MCF 10A (cell line): ENCODE data around the gene RNU6-7. TPM values are rescaled to one million over a fixed set of nuclear protein-coding genes. Genes with fewer than 3 reads are reported as not detected.
A peak's percentile ranks its signal among the peaks of the same experiment; 100 is the strongest.

ENCODE experiments used
- BruUV-seq: library from RNA; stranded (reverse); fragments of 400-500 nt; replicated peaks from 2 replicates; lab custom pipeline; 2021; lab: Mats Ljungman, UMichigan
- CTCF ChIA-PET: fragments of 300-600 bp; sonication (Branson Sonifier 250); formaldehyde crosslinking; extraction: SDS; loops from one replicate; lab custom pipeline; 2021; ENCODE audit warnings: antibody characterized with exemption, inconsistent platforms; lab: Yijun Ruan, JAX
- POLR2A ChIA-PET: fragments of 300-600, 350-650 bp; sonication (Branson Sonifier 250); formaldehyde crosslinking; extraction: SDS; loops from one replicate; lab custom pipeline; 2020; ENCODE audit warnings: antibody characterized with exemption, inconsistent platforms; lab: Yijun Ruan, JAX
- DNase-seq: peaks from one replicate; pipeline ENCODE4 v3.0.0-alpha.2; 2018; ENCODE audit not compliant: unreplicated experiment
- H3K27ac Mint-ChIP-seq: one replicate; pipeline ENCODE4 v1.8.0; 2022; ENCODE audit warnings: mild to moderate bottlenecking, low read depth, mixed read lengths; ENCODE audit not compliant: unreplicated experiment
- H3K27me3 Mint-ChIP-seq: one replicate; pipeline ENCODE4 v1.8.0; 2022; ENCODE audit warnings: mixed read lengths; ENCODE audit not compliant: insufficient read depth, unreplicated experiment
- H3K36me3 Mint-ChIP-seq: one replicate; pipeline ENCODE4 v1.8.0; 2022; ENCODE audit warnings: mild to moderate bottlenecking, moderate library complexity, mixed read lengths; ENCODE audit not compliant: insufficient read depth, unreplicated experiment
- H3K4me1 Mint-ChIP-seq: one replicate; pipeline ENCODE4 v1.8.0; 2022; ENCODE audit warnings: mixed read lengths; ENCODE audit not compliant: insufficient read depth, unreplicated experiment
- H3K4me3 Mint-ChIP-seq: one replicate; pipeline ENCODE4 v1.8.0; 2022; ENCODE audit warnings: mild to moderate bottlenecking, moderate library complexity, mixed read lengths; ENCODE audit not compliant: unreplicated experiment
- H3K9me3 Mint-ChIP-seq: one replicate; pipeline ENCODE4 v1.8.0; 2022; ENCODE audit warnings: mixed read lengths; ENCODE audit not compliant: unreplicated experiment
- intact Hi-C: fragments of 100-400 bp; cut with micrococcal nuclease; formaldehyde crosslinking; loops from 2 replicates; pipeline ENCODE4 v1.14.1; 2022
- total RNA-seq: library from RNA; stranded (reverse); gene quantifications from 2 replicates; pipeline ENCODE4 v1.2.3, GENCODE V29; 2022
- TF ChIP-seq, protein P1 (sequence below): fragments of 200-600 bp; IDR thresholded peaks from one replicate; pipeline ENCODE4 v1.8.0; 2022; ENCODE audit warnings: antibody characterized with exemption, mild to moderate bottlenecking; ENCODE audit not compliant: unreplicated experiment

The RNU6-7 gene
- total RNA-seq, 1 experiment from 2014 or later = not detected

- ChIA-PET POLR2A (no interaction called here), CTCF (no interaction called here)
- Mint-ChIP-seq H3K4me1 (no peaks in the 10 kb centered on the region), H3K9me3 (no peaks in the 10 kb centered on the region), H3K27me3 (no peaks in the 10 kb centered on the region), H3K27ac (no peak overlapping the region), H3K4me3 (no peak overlapping the region), H3K36me3 (no peaks in the 10 kb centered on the region)
- no peak for DNase-seq
- TF ChIP-seq, protein P1, sequence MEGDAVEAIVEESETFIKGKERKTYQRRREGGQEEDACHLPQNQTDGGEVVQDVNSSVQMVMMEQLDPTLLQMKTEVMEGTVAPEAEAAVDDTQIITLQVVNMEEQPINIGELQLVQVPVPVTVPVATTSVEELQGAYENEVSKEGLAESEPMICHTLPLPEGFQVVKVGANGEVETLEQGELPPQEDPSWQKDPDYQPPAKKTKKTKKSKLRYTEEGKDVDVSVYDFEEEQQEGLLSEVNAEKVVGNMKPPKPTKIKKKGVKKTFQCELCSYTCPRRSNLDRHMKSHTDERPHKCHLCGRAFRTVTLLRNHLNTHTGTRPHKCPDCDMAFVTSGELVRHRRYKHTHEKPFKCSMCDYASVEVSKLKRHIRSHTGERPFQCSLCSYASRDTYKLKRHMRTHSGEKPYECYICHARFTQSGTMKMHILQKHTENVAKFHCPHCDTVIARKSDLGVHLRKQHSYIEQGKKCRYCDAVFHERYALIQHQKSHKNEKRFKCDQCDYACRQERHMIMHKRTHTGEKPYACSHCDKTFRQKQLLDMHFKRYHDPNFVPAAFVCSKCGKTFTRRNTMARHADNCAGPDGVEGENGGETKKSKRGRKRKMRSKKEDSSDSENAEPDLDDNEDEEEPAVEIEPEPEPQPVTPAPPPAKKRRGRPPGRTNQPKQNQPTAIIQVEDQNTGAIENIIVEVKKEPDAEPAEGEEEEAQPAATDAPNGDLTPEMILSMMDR = no peak
- intact Hi-C loops = no loop called here
- no TSS peak for BruUV-seq
Measured at GRCh38 chr14:32193532-32193931, 8.3 kb upstream of the RNU6-7 start.

DNA sequence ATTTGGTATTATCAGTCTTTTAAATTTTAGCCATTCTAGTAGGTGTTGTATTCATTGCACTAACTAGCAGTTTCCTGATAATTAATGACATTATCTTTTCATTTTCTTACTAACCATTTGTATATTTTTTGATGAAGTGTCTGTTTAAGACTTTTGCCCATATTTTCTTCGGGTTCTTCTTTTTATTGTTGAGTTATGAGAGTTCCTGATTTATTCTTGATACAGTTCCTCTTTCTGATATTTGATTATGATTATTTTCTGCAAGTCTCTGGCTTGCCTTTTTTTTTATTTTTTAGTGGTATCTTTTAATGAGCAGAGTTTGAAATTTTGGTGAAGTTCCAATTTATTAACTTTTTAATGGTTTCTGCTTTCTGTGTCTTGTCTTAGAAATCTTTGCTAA, 6.2 kb upstream of the RNU6-7 start:
- H3K4me1 Mint-ChIP-seq = no peaks in the 10 kb centered on the region
- DNase-seq = no peak
- CTCF ChIA-PET = no interaction called here
- H3K27me3 Mint-ChIP-seq = no peaks in the 10 kb centered on the region
- no peak overlapping the region for H3K27ac Mint-ChIP-seq
- BruUV-seq = no TSS peak
- no peak overlapping the region for H3K4me3 Mint-ChIP-seq
- intact Hi-C loops = no loop called here
- TF ChIP-seq, protein P1 = no peak
- no peaks in the 10 kb centered on the region for H3K9me3 Mint-ChIP-seq
- H3K36me3 Mint-ChIP-seq = no peaks in the 10 kb centered on the region
- POLR2A ChIA-PET = interaction anchor here (0.7 kb wide), 1 partner anchor 24 kb away, joined by 4 read pairs; no protein-coding TSS in a partner anchor

- ChIA-PET CTCF (interaction anchor here (0.7 kb wide), 1 partner anchor 54 kb away, joined by 3 read pairs; no protein-coding TSS in a partner anchor), POLR2A (interaction anchor here (1.2 kb wide), 1 partner anchor 109 kb away, joined by 4 read pairs; no protein-coding TSS in a partner anchor)
- intact Hi-C loops = no loop called here
- no peak overlapping the region for H3K4me3 Mint-ChIP-seq
- H3K36me3 Mint-ChIP-seq = peaks cover 7% of the 10 kb centered on the region
- no peak overlapping the region for H3K27ac Mint-ChIP-seq
- H3K4me1 Mint-ChIP-seq = peaks cover 3% of the 10 kb centered on the region
- TF ChIP-seq, protein P1 = no peak
- H3K27me3 Mint-ChIP-seq = no peaks in the 10 kb centered on the region
- no TSS peak for BruUV-seq
- DNase-seq = no peak
- H3K9me3 Mint-ChIP-seq = no peaks in the 10 kb centered on the region
Measured at GRCh38 chr14:32197919-32198318, 3.9 kb upstream of the RNU6-7 start.

- DNase-seq = no peak
- H3K4me3 Mint-ChIP-seq = peak overlapping the region; percentile 89
- no peaks in the 10 kb centered on the region for H3K27me3 Mint-ChIP-seq
- H3K36me3 Mint-ChIP-seq = peaks cover 12% of the 10 kb centered on the region
- H3K4me1 Mint-ChIP-seq = peaks cover 15% of the 10 kb centered on the region
- intact Hi-C loops = loop anchor here (2.0 kb wide), 2 partner anchors 124 to 182 kb away; partner anchors contain the start of gene ARHGAP5
- BruUV-seq = no TSS peak
- ChIA-PET POLR2A (interaction anchor here (0.6 to 1.7 kb wide), 6 partner anchors 10 to 253 kb away, joined by 3 to 5 read pairs (median 4); no protein-coding TSS in a partner anchor), CTCF (interaction anchor here (1.2 kb wide), 1 partner anchor 263 kb away, joined by 3 read pairs; no protein-coding TSS in a partner anchor)
- TF ChIP-seq, protein P1 = no peak
- H3K27ac Mint-ChIP-seq = no peak overlapping the region
- no peaks in the 10 kb centered on the region for H3K9me3 Mint-ChIP-seq
Measured at GRCh38 chr14:32200368-32201192, 1.3 kb upstream of the RNU6-7 start.
